T-helper 2 cell treated with Interferon-gamma antibody and Interleukin-4, amounts not matched to agents 5 μg/mL and 100 μg/mL, for 36 hours (primary cell): ENCODE measurements around the gene WASHC1.
A peak's percentile ranks its signal among the peaks of the same experiment; 100 is the strongest.
"Not testable (repeated sequence)": the region's sequence is repeated elsewhere in the genome, so short reads cannot be mapped to it uniquely, and the experiment has no call there.

Experiments
- DNase-seq: peaks from one replicate; pipeline ENCODE4 v3.0.0; 2021; ENCODE audit warnings: low spot score
- H3K27ac Mint-ChIP-seq: one replicate; pipeline ENCODE4 v1.8.0; 2021; ENCODE audit warnings: mild to moderate bottlenecking, mixed read lengths
- H3K27me3 Mint-ChIP-seq: one replicate; pipeline ENCODE4 v1.8.0; 2021; ENCODE audit warnings: low read depth, mixed read lengths
- H3K36me3 Mint-ChIP-seq: one replicate; pipeline ENCODE4 v1.8.0; 2021; ENCODE audit warnings: low read depth, mixed read lengths
- H3K4me1 Mint-ChIP-seq: one replicate; pipeline ENCODE4 v1.8.0; 2021; ENCODE audit warnings: low read depth, mixed read lengths
- H3K4me3 Mint-ChIP-seq: one replicate; pipeline ENCODE4 v1.8.0; 2022; ENCODE audit warnings: mild to moderate bottlenecking, moderate library complexity, mixed read lengths
- H3K9me3 Mint-ChIP-seq: one replicate; pipeline ENCODE4 v1.8.0; 2021; ENCODE audit warnings: mixed read lengths

The WASHC1 gene, protein sequence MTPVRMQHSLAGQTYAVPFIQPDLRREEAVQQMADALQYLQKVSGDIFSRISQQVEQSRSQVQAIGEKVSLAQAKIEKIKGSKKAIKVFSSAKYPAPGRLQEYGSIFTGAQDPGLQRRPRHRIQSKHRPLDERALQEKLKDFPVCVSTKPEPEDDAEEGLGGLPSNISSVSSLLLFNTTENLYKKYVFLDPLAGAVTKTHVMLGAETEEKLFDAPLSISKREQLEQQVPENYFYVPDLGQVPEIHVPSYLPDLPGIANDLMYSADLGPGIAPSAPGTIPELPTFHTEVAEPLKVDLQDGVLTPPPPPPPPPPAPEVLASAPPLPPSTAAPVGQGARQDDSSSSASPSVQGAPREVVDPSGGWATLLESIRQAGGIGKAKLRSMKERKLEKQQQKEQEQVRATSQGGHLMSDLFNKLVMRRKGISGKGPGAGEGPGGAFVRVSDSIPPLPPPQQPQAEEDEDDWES

DNA sequence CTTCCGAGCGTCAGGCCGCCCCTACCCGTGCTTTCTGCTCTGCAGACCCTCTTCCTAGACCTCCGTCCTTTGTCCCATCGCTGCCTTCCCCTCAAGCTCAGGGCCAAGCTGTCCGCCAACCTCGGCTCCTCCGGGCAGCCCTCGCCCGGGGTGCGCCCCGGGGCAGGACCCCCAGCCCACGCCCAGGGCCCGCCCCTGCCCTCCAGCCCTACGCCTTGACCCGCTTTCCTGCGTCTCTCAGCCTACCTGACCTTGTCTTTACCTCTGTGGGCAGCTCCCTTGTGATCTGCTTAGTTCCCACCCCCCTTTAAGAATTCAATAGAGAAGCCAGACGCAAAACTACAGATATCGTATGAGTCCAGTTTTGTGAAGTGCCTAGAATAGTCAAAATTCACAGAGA lies at the start of gene WASHC1:
TSS of gene WASHC1 (minus strand) at position 101 of the 400 bp plus-strand sequence. CDS start 4,457 bp downstream, outside the sequence.
- not testable (repeated sequence) for H3K4me1 Mint-ChIP-seq, H3K27ac Mint-ChIP-seq, H3K4me3 Mint-ChIP-seq, H3K27me3 Mint-ChIP-seq, DNase-seq, H3K9me3 Mint-ChIP-seq, H3K36me3 Mint-ChIP-seq

DNA sequence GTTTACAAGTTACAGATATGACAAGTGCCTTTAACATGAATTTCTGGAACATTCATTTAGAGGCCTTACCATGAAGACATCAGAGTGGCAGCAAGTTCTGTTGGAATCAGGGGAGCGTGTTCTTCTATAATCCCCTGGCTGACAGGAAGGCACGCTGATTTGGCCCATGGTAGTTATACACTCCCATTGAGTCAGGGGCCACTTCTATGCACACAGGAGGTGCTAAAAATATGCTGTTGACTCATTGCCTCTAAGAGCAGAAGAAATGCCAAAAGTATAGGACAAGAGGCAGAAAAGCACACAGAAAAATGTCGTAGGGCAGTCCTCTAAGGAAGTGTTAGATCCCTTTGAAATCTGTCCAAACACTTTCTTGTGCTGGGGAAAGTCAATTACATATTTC lies 49.1 kb upstream of the WASHC1 start:
- not testable (repeated sequence) for H3K9me3 Mint-ChIP-seq, H3K27ac Mint-ChIP-seq, H3K4me3 Mint-ChIP-seq, H3K4me1 Mint-ChIP-seq, DNase-seq, H3K36me3 Mint-ChIP-seq
- H3K27me3 Mint-ChIP-seq: peaks cover 31% of the 10 kb centered on the region

DNA sequence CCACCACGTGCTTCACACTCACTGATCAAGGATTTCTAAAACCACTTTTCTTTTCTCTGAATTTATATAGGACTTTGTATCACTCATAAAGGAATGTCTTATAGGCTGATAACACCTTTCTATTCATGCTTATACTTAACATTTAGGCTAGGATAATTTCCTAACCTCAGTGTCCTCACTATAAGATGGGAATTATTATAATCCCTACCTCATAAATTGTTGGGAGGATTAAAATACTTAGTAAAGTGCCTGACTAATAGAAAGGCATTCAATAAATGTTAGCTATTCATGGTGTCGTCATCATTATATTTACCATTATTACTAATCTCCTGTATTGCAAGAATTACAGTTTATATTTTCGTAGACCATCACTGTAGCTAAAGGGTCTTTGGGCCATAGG lies 47.1 kb upstream of the WASHC1 start:
- H3K9me3 Mint-ChIP-seq, H3K4me1 Mint-ChIP-seq, H3K36me3 Mint-ChIP-seq, H3K4me3 Mint-ChIP-seq, DNase-seq, H3K27ac Mint-ChIP-seq: not testable (repeated sequence)
- H3K27me3 Mint-ChIP-seq: peaks cover 31% of the 10 kb centered on the region

DNA sequence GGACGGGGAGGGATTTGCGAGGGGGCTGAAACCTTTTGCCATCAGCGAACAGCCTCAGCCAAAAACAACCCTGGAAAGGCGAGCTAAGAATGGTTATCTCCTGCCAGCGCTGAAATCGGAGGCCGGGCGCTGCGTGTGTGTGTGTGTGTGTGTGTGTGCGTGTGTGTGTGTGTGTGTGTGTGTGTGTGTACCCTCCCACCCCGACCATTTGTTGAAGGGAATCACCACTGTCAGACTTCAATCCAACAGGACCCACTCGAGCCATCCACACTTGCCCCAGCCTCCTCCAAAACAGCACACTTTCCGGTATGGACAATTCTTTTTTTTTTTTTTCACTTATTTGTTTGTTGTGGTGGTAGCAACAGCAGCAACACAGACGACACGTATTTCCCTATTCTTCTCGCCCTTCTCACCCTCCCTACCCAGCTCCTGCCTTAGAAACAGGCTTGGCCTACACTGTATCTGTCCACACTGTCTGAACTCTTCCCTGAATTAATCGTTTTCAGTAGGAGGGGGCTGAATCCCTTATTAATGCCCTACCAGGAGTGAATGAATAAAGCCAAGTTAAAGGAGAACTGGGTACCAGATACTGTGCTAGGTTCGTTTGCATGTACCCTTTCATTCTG lies 44.8 kb upstream of the WASHC1 start:
- not testable (repeated sequence) for H3K9me3 Mint-ChIP-seq, H3K36me3 Mint-ChIP-seq, H3K27ac Mint-ChIP-seq, DNase-seq, H3K4me1 Mint-ChIP-seq
- H3K4me3 Mint-ChIP-seq: peak overlapping the region; percentile 52
- H3K27me3 Mint-ChIP-seq: peaks cover 27% of the 10 kb centered on the region

DNA sequence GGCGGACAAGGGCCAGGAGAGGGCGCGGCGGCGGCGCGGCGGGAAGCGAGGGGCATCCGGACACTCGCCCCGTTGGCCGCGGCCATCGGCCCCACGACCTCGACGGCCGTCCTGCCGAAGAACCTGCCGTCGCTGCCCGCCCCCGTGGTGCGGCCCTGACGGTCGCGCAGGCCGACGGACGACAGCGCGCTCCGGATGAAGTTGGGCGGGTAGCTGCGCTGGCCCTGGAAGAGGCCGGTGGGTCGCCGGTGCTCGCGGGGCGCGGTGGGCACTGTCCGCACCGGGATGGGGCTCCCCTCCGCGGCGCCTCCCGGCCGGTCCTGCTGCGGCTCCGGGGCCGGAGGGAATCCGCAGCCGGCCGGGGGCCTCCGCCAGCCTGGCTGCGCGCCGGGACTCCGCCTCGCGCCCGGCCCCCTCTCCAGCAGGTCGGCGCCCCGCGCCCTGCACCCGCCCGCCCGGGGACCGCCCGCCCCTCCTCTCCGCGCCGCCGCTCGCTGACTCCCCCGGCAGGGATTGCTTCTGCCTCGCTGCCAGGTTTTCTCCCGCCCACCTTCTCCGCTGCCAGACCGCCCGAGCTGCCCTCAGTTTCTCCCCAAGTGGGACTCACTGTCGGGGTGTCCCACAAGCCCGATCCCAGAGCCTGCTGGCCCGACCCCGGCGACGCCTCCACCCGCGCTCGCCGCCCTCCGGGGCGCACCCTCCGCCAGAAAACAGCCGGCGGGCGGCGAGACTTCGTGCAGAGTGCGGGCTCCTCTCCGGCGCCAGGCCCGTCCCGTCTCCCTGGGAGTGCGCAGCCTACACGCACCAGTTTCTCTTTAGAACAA lies 44.0 kb upstream of the WASHC1 start:
- peak overlapping the region; percentile 52 for H3K4me3 Mint-ChIP-seq
- not testable (repeated sequence) for H3K9me3 Mint-ChIP-seq, H3K27ac Mint-ChIP-seq, H3K4me1 Mint-ChIP-seq, DNase-seq, H3K36me3 Mint-ChIP-seq
- peaks cover 27% of the 10 kb centered on the region for H3K27me3 Mint-ChIP-seq

DNA sequence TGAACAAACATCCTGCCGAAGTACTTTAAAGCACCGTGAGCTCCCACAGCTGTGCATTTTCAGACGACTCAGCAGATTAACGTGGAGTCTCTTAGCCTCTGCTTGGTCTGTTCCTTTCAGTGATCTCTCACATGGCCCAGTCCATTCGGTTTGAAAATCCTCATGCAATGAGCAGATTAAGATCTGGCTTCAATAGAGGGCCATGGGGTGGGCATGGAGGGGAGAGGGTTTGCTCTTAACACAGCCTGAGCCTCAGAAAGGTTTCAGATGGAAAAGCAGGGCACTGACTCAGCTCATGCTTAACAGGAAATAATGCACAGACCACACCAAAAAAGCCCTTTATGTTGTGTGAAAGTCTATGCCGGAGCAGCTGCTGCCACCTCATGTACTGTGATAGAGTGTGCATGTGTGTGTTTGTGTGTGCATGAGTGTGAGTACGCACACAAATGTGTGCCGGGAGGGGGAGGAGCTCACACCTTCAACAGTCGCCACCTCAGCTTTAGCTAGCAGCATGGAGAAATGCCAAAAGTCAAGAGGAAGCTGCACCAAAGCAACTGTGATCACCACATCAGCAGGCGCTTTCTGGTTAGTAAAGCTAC lies 33.9 kb upstream of the WASHC1 start:
- not testable (repeated sequence) for H3K27me3 Mint-ChIP-seq, H3K4me1 Mint-ChIP-seq, H3K36me3 Mint-ChIP-seq, H3K9me3 Mint-ChIP-seq
- H3K27ac Mint-ChIP-seq: peak overlapping the region; percentile 76
- peak overlapping the region; percentile 70 for H3K4me3 Mint-ChIP-seq
- peak; percentile 35 for DNase-seq

DNA sequence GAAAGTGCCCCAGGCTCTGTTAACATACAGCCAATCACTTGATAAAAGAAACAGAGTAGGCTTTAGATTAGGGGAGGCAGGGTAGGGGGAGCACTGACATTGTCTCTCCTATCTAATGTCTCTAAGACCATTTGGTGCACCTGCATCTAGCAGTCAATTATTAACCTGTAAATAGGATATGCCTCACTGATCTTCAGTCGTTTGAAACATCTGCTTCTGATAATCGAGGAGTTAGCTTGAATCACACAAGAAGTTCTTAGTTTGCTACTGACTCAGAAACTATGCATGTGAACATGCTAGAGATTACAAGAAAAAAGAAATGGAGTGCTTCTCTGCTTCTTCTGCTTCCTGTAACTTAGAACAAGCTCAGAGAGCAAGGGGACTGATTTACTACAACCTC lies 23.4 kb upstream of the WASHC1 start:
- not testable (repeated sequence) for H3K4me3 Mint-ChIP-seq, H3K36me3 Mint-ChIP-seq, H3K27ac Mint-ChIP-seq, H3K9me3 Mint-ChIP-seq, DNase-seq, H3K4me1 Mint-ChIP-seq
- H3K27me3 Mint-ChIP-seq: peaks cover 18% of the 10 kb centered on the region

DNA sequence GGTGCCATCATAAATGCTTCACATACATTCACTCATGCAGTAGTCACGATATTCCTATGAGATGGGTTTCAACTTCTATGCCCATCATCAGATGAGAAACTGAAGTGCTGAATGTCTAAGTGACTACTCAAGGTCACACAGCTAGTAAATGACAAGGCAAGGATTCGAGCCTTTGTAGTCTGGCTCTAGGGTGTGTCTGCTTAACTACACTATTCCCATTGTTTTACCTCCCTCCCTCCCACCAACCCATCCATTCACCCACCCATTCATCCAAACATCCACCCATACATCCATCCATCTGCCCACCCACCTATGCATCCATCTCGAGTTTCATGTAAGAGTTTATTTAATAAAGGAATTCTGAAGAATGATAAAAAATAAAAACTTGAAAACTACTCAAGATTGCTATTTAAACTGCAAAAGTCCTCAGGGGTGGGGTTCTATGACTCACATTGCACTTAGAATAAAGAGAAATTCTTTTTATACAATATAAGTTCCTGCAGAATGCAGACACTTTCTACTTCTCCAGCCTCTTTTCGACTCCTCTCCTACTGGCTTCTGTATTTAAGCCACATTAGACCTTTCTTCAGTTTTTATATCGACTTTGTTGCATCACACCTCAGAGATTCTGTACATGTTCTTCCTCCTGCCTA lies 19.1 kb upstream of the WASHC1 start:
- H3K27ac Mint-ChIP-seq, DNase-seq, H3K36me3 Mint-ChIP-seq, H3K4me1 Mint-ChIP-seq, H3K4me3 Mint-ChIP-seq, H3K9me3 Mint-ChIP-seq: not testable (repeated sequence)
- H3K27me3 Mint-ChIP-seq: peaks cover 19% of the 10 kb centered on the region

DNA sequence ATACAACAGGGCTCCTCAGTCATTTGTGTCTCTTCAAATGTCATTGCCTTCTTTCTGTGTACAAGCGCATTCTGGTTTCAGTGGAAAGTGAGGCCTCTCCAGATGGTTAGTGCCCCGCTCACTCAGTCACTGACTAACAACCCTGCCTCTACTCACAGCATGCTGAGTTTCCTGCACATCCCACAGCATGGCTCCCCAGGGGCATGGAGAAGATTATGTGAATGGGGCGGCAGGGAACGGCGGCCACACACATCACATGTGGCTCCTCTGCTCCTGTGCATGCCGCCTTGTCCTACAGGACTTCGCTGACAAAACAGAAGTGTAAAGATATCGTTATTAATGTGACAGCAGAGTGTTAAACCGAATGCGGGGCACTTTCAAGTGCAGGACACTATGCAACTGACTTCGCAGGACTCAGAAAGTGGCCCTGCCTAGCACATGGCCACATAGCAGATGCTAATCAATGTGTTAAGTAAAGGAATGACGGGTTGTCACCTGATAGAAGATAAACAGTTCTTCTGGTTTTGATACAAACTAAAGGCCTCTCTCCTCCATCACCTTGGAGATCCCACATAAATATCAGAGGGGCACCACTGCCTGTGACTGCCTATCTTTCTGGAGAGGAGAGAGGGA lies 17.5 kb upstream of the WASHC1 start:
- not testable (repeated sequence) for H3K4me3 Mint-ChIP-seq, H3K4me1 Mint-ChIP-seq, H3K36me3 Mint-ChIP-seq, DNase-seq, H3K9me3 Mint-ChIP-seq, H3K27ac Mint-ChIP-seq
- H3K27me3 Mint-ChIP-seq: peaks cover 22% of the 10 kb centered on the region

DNA sequence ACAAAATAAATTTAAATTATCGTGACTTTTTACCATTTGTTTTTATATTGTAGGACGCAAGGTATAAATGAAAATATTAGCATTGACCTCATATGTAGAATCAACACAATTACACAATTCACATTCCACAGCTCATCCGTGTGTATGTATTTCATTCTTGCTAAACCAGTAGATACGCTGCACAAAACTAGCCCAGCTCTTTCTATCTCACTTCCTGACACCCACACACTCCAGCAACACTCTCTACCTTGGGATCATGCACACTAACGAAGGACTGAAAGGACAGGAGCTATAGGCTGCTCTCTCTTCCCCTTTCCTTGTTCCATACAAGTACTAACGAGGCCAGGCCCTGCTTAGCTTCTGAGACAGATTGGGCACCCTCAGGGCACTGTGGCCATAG lies 16.9 kb upstream of the WASHC1 start:
- H3K27ac Mint-ChIP-seq, H3K9me3 Mint-ChIP-seq, H3K4me1 Mint-ChIP-seq, H3K4me3 Mint-ChIP-seq, H3K36me3 Mint-ChIP-seq, DNase-seq: not testable (repeated sequence)
- peaks cover 22% of the 10 kb centered on the region for H3K27me3 Mint-ChIP-seq

DNA sequence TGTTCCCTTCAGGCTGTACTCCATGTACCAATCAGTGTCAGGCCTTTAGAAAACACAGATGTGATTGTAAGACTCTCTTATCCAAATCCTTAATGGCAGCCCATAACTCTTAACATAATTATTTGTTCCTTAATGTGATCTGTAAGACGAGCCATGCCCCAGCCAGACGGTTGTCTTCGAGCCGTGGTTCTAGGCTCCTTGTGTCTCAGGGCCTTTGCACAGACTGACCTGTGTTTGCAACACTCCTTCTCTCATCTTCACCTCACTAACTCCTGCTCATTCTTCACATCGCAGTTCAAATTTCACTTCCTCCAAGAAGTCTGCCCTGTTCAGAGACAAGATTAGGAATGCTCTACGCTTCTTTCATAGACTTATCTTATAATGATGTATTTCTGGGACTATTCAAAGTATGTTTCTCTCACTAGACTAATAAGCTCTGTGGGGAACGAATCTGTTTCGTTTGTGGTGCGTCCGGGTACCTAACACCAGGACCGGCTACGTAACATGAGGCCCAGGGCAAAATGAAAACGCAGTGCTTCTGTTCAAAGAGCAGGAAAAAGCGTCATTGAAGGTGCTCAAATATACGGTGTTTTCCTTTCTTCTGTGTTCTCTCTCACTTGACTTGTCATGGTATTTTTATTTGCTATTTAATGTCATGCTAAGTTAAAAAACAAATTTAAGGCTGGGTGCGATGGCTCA lies 16.1 kb upstream of the WASHC1 start:
- H3K9me3 Mint-ChIP-seq, DNase-seq, H3K36me3 Mint-ChIP-seq, H3K4me1 Mint-ChIP-seq, H3K4me3 Mint-ChIP-seq, H3K27ac Mint-ChIP-seq: not testable (repeated sequence)
- H3K27me3 Mint-ChIP-seq: peaks cover 21% of the 10 kb centered on the region

DNA sequence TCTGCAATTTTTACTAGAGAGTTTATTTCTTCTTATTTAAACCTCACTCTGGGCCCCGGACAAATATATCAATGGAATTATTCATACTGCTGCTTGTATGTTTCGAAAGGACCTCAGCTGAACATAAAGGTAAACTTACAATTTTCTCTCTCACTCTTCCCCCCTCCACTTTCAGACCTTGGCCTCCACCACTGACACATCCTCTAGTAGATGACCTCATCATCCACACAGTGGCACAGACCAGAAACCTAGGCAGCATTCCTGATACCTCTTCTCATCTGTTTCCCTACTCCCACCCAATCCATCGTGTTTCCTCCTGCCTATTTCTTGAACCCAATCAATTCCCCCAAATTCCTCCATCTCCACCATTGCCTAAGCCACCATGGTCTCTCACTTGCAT lies 15.2 kb upstream of the WASHC1 start:
- not testable (repeated sequence) for H3K4me1 Mint-ChIP-seq, DNase-seq, H3K4me3 Mint-ChIP-seq, H3K27ac Mint-ChIP-seq, H3K36me3 Mint-ChIP-seq, H3K9me3 Mint-ChIP-seq
- peaks cover 15% of the 10 kb centered on the region for H3K27me3 Mint-ChIP-seq

DNA sequence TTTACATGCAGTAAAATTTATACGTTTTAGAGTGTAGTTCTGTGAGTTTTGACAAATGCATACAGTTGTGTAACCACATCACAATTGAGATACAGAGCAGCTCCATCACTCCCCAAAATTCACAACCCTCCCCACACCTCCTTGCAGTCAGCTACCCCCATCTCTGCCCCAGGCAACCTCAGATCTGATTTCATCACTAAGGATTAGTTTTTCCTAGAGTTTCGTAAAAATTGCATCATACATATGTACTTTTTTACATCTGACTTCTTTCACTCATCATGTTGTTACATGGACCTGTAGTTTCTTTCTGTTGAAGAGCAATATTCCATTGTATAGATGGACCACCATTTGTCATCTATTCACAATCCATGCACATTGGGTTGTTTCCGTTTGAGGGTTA lies 14.4 kb upstream of the WASHC1 start:
- not testable (repeated sequence) for H3K36me3 Mint-ChIP-seq, H3K4me3 Mint-ChIP-seq, H3K4me1 Mint-ChIP-seq, DNase-seq, H3K27ac Mint-ChIP-seq, H3K9me3 Mint-ChIP-seq
- peaks cover 13% of the 10 kb centered on the region for H3K27me3 Mint-ChIP-seq
